ENCODE data around the gene RAB11B. TPM values are rescaled to one million over a fixed set of nuclear protein-coding genes. Genes with fewer than 3 reads are reported as not detected.

RAB11B gene
- total RNA-seq, 1 experiment from 2014 or later = 140 TPM

- RAD21 ChIA-PET (ENCODE audit: low non-redundant PET in 1 of 2, low total read pairs in 2 of 2, uncharacterized antibody in 2 of 2, unreplicated experiment in 2 of 2) = no interaction called here
- CTCF ChIA-PET = no interaction called here
- POLR2A ChIA-PET = interaction anchor here (2.0 to 3.0 kb wide), 2 partner anchors 9 to 11 kb away, joined by 10 to 12 read pairs; no protein-coding TSS in a partner anchor
- no peak overlapping the region for H2AFZ ChIP-seq (ENCODE audit: low read depth, low read length, poor library complexity, severe bottlenecking)
- H3K9me2 ChIP-seq (ENCODE audit: insufficient read depth) = no peaks in the 10 kb centered on the region
- H3K9ac ChIP-seq (ENCODE audit: low read length) = no peak overlapping the region
- no peak for ATAC-seq
- no peaks in the 10 kb centered on the region for H3K36me3 ChIP-seq (ENCODE audit: control insufficient read depth in 1 of 2, insufficient read depth in 2 of 2, low read length in 2 of 2)
- no TSS peak for BruUV-seq (replicated peaks)
- H3K4me2 ChIP-seq (ENCODE audit: low read length) = peak overlapping the region; percentile 75; the same call in 1 of the 2 replicates
- peaks cover 6 to 25% of the 10 kb centered on the region in 2 experiments; a peak in 3 of 4 replicates for H3K4me1 ChIP-seq (ENCODE audit: control insufficient read depth in 1 of 2, insufficient read depth in 2 of 2, low read length in 2 of 2)
- H4K20me1 ChIP-seq (ENCODE audit: insufficient read depth) = no peaks in the 10 kb centered on the region; the same call in 1 of the 2 replicates
- intact Hi-C loops (cut with micrococcal nuclease) = no loop called here
- TF ChIP-seq SRF (IDR thresholded peaks at IDR 0.05; ENCODE audit: low read depth) (no peak), EZH2phosphoT487 (IDR thresholded peaks at IDR 0.05; ENCODE audit: borderline replicate concordance) (no peak)
- H3K79me2 ChIP-seq (ENCODE audit: insufficient read depth, low read length) = peaks cover 22% of the 10 kb centered on the region
- H3K9me3 ChIP-seq (ENCODE audit: control insufficient read depth in 1 of 2, insufficient read depth in 1 of 2, low read depth in 1 of 2, low read length in 2 of 2) = no peaks in the 10 kb centered on the region; a peak in 1 of 4 replicates
- DNase-seq (ENCODE audit: low read depth, low spot score) = no peak
- H3K4me3 ChIP-seq (replicated peaks in 1 of 2; ENCODE audit: low read depth in 1 of 2, low read length in 2 of 2) = no peak overlapping the region
- H3K27me3 ChIP-seq (ENCODE audit: insufficient read depth, low read length) = no peaks in the 10 kb centered on the region
- no peak overlapping the region for H3K27ac ChIP-seq (ENCODE audit: low read depth, low read length)
Observed at GRCh38 chr19:8387688-8388611, 2.2 kb upstream of the RAB11B start.

- CTCF ChIA-PET = no interaction called here
- H3K4me1 ChIP-seq (ENCODE audit: control insufficient read depth in 1 of 2, insufficient read depth in 2 of 2, low read length in 2 of 2) = peaks cover 6 to 25% of the 10 kb centered on the region in 2 experiments; a peak in 3 of 4 replicates
- H4K20me1 ChIP-seq (ENCODE audit: insufficient read depth) = no peaks in the 10 kb centered on the region; the same call in 1 of the 2 replicates
- POLR2A ChIA-PET = interaction anchor here (3.0 kb wide), 1 partner anchor 9 kb away, joined by 10 read pairs; no protein-coding TSS in a partner anchor
- H3K4me3 ChIP-seq (replicated peaks in 1 of 2; ENCODE audit: low read depth in 1 of 2, low read length in 2 of 2) = peak overlapping the region; percentile 60 to 67; a peak in 3 of 4 replicates
- peaks cover 28% of the 10 kb centered on the region for H3K79me2 ChIP-seq (ENCODE audit: insufficient read depth, low read length)
- H3K9ac ChIP-seq (ENCODE audit: low read length) = no peak overlapping the region
- no peak for DNase-seq (ENCODE audit: low read depth, low spot score)
- no peak for TF ChIP-seq ZFX (IDR thresholded peaks at IDR 0.05)
- no peak for TF ChIP-seq RAD21 (IDR thresholded peaks at IDR 0.05; ENCODE audit: low read depth)
- no peak for TF ChIP-seq ZNF274 (IDR thresholded peaks at IDR 0.05; ENCODE audit: low read depth, low read length)
- no peak for TF ChIP-seq ATF3 (IDR thresholded peaks at IDR 0.05)
- no peak for TF ChIP-seq EZH2phosphoT487 (IDR thresholded peaks at IDR 0.05; ENCODE audit: borderline replicate concordance)
- TF ChIP-seq CBX3 (IDR thresholded peaks at IDR 0.05; ENCODE audit: low read depth) = no peak
- no peak for TF ChIP-seq EZH2 (IDR thresholded peaks at IDR 0.05)
- no peak for TF ChIP-seq POLR2AphosphoS5 (IDR thresholded peaks at IDR 0.05; ENCODE audit: low read depth, low read length)
- no peak for TF ChIP-seq CTCF (IDR thresholded peaks at IDR 0.05 in 2 of 3, conservative IDR thresholded peaks at IDR 0.05 in 1 of 3; ENCODE audit: borderline replicate concordance in 1 of 3, insufficient read depth in 1 of 3, low read depth in 2 of 3, low read length in 2 of 3)
- no peak for TF ChIP-seq EGR1 (IDR thresholded peaks at IDR 0.05; ENCODE audit: low read depth)
- no peak; the same call in 1 of the 2 replicates for TF ChIP-seq SIN3A (IDR thresholded peaks at IDR 0.05; ENCODE audit: low read depth)
- RAD21 ChIA-PET (ENCODE audit: low non-redundant PET in 1 of 2, low total read pairs in 2 of 2, uncharacterized antibody in 2 of 2, unreplicated experiment in 2 of 2) = no interaction called here
- H3K9me2 ChIP-seq (ENCODE audit: insufficient read depth) = no peaks in the 10 kb centered on the region
- peak overlapping the region; percentile 75 for H3K4me2 ChIP-seq (ENCODE audit: low read length)
- no peaks in the 10 kb centered on the region for H3K36me3 ChIP-seq (ENCODE audit: control insufficient read depth in 1 of 2, insufficient read depth in 2 of 2, low read length in 2 of 2)
- no peak overlapping the region; the same call in 1 of the 2 replicates for H3K27ac ChIP-seq (ENCODE audit: low read depth, low read length)
- no peaks in the 10 kb centered on the region for H3K27me3 ChIP-seq (ENCODE audit: insufficient read depth, low read length)
- no TSS peak for BruUV-seq (replicated peaks)
- intact Hi-C loops (cut with micrococcal nuclease) = no loop called here
- H3K9me3 ChIP-seq (ENCODE audit: control insufficient read depth in 1 of 2, insufficient read depth in 1 of 2, low read depth in 1 of 2, low read length in 2 of 2) = no peaks in the 10 kb centered on the region; a peak in 1 of 4 replicates
- no peak for ATAC-seq
- H2AFZ ChIP-seq (ENCODE audit: low read depth, low read length, poor library complexity, severe bottlenecking) = no peak overlapping the region
Observed at GRCh38 chr19:8388612-8388958, 1.6 kb upstream of the RAB11B start.
